Hematopoietic multipotent progenitor cell treated with erythropoietin and hydrocortisone succinate and interleukin-3 and kit ligand, for 8 days (in vitro differentiated cells): Measurements from ENCODE around the gene PRTFDC1.
A peak's percentile ranks its signal among the peaks of the same experiment; 100 is the strongest.

Experiments used
- DNase-seq: peaks from one replicate; pipeline ENCODE4 v3.0.0-alpha.2; 2015

Gene PRTFDC1

DNA sequence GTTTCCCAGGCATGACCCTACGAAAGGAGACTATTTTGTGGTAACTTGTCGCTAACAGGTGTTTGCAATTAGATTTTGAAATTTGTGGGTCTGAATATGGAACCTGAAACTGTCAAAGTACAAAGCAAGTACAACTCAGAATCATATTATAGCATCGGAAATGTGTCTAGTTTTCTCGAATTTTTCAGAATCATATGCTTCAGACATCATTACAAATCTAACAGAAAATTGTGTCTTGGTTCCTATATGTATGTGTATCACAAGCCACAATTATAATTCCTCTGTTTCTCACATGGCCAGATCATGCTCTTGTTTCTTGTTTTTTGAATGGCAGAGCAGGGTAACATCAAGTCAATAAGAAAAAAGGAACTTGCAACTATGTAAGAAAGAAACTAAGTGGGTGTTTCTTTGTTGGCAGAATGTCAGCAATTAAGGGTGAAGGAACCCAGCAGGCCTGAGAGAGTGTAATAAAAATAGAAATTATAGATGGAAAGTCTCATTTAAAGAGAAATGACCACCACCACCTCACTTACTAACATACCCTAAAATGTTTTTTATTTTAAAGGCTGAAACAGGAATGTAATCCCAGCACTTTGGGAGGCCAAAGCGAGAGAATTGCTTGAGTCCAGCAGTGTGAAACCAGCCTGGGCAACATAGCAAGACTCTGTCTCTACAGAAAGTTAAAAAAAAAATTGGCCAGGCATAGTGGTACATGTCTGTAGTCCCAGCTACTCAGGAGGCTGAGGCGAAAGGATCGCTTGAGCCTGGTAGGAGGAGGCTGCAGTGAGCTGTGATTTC, 51.3 kb downstream of the PRTFDC1 start:
- DNase-seq = peak; percentile 46

GRCh38 chr10:24899571-24899970, 52.8 kb downstream of the PRTFDC1 start:
- no peak for DNase-seq

GRCh38 chr10:24898501-24898900, 53.9 kb downstream of the PRTFDC1 start:
- DNase-seq = no peak

DNA sequence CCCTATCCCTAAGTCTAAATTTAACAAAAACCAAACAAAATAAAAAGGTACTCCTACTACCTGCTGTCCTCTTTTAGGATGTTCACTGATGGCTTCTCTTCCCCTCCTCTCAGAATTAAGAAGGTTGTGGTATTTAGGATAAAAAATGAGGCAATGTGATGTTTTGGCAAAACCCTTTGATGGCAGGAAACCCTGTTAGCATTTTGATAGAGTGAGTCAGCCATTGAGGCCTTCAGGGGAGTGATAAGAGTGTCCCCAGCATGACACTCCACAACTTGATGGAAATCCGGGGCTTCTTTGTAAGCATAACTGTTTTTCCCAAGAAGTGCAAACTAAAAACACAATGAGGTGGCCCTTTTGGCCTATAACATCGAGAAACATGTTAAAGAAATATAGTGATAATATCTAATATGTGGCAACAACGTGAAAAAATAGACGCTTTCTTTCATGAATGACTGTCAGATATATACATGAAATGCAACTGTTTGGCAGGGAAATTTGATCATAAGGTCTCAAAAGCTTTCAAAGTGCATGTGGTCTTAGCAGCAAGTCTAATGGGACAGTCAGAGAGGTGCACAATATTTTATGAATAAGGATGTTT, 55.0 kb downstream of the PRTFDC1 start:
- peak; percentile 90 for DNase-seq

DNA sequence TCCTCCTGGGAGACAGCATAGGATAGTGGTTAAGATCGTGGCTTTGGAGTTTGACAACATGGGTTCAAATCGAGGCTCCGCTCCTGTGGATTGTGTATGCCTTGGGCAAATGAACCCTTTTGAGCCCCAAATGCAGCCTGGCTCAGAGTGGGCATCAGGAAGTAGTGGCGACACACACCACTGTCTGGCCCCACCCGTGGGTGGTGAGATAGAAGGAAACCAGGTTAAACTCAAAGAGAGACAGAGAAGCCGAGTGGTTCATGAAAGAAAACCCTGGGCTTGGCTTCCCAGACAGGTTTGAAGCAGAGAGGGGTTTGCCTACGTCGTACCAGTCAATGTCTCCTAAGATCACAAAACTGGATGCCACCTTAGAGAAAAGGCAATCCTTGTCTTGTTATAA, 57.7 kb downstream of the PRTFDC1 start:
- DNase-seq = no peak

GRCh38 chr10:24894309-24894708, 58.1 kb downstream of the PRTFDC1 start:
- DNase-seq = no peak

DNA sequence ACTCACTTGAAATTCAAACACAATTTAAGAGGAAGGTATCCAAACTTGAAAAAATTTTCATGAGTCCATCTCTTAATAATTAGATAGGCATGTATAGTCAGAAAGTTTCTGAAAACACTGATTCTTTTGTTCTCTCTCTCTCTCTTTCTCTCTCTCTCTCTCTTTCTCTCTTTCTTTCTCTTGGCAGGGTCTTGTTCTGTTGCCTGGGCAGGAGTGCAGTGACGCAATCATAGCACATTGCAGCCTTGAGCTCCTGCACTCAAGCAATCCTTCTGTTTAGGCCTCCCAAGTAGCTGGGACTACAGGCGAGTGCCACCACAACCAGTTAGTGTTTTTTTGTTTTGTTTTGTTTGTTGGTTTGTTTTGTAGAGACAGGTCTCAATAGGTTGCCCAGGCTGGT, 59.3 kb downstream of the PRTFDC1 start:
- no peak for DNase-seq

GRCh38 chr10:24891823-24892222, 60.6 kb downstream of the PRTFDC1 start:
- no peak for DNase-seq

DNA sequence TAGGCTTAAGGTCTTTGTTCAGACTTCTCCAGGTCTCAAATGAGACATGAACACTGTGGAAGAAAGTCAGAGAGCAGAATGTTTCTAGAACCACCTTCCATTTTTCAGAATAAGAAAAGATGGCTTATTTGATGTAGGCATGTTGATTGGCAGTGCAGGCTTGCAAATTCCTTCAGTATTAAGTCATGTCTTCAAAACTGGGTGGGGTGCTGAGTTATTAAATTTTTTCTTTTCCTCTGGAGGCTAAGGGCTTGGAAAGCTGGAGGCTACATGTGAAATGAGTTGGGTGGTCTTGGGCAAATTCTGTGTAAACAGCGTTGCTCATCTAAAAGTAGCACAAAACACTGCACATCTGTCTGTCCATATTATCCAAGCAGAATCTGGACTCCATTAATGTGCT, 62.8 kb downstream of the PRTFDC1 start:
- DNase-seq = no peak

DNA sequence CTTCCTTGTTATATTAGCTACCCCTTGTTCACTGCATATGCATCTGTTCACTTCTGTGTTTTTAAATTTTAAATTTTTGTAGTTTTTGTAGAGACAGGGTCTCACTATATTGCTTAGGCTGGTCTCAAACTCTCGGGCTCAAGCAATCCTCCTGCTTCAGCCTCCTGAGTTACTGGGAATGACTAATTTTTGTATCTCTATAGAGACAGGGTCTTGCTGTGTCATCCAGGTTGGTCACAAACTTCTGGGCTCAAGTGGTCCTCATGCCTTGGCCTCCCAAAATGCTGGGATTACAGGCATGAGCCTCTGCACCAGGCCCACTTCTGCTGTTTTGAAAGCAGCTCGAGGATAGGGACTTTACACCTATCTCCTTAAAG, 64.6 kb downstream of the PRTFDC1 start:
- no peak for DNase-seq

DNA sequence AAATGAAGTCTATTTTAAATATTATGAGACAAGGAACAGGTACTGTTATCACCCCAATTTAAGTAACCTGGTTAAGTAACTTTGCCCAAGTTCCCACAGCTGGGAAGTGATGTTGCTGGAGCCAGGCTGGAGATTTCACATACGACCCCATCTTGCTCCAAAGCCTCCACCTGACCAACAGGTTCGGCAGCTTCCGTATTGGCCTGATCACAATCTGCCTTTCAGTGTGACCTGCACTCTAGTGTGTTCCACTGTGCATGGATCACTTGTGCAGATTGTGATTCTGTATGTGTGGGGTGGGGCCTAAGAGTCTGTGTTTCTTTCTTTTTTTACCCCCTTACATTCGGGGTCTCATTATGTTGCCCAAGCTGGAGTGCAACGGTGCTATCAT, 66.1 kb downstream of the PRTFDC1 start:
- no peak for DNase-seq

- no peak for DNase-seq
These were observed 66.7 kb downstream of the PRTFDC1 start for GRCh38 chr10:24885551-24886289.

DNA sequence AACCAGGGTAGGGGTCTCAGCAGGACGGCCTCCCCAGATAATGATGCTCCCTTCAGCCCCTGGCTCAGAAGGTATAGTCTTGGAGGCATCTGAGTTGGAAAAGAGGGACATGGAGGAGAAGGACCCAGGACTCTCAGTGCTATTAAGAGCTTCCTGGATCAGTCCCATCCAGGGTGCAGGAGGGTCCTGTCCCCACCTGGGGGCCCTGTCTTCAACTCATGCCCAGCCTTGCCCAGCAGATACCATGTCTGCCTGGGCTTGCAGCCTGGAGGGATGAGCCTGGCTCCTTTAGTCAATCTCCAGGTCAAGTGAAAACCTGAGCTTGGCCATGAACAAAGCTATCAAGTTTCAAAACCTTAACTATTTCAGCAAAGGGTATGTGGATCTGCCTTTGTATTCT, 67.6 kb downstream of the PRTFDC1 start:
- no peak for DNase-seq

DNA sequence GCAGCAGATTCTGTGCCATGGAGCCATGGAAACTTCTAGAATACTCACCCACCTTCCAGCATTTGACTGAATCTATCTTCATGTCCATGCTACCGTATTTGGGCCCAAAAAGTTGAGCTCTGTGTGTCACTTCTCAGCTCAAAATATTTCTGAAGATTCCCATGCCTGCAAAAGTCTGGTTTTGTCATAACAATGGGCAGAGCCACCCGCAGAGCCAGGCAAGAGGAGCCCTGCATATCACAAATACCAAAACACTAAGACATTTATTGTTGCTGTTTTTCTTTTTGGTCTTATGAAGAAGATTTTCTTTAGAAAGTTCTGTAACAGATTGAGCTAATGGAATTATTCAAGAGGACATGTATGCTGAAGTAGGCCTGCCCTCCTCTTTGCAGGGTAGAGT, 68.1 kb downstream of the PRTFDC1 start:
- no peak for DNase-seq

- DNase-seq = no peak
These were observed 69.2 kb downstream of the PRTFDC1 start for GRCh38 chr10:24883176-24883575.

DNA sequence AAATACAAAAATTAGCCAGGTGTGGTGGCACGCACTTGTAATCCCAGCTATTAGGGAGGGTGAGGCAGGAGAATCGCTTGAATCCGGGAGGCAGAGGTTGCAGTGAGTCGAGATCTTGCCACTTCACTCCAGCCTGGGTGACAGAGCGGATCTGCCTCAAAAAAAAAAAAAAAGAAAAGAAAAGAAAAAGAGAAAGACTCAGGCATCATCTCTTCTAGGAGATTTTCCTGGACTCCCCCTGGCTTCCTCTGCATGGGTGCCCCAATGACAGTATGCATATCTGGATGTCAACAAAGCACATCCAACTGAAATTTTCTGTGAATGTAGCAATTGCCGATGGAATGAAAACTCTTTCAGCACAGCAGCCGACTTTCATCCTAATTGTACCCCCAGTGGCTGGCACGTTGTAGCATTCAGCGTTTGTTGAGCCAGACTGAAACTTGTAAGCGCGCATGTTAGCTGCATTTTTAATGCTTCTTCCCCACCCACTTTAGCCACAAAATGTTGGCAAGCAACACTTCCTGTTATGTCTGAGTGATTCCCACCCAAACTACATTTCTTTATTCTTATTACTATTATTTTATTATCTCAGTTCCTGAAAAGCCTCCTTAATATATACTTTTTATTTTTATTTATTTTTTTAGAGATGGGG, 70.2 kb downstream of the PRTFDC1 start:
- DNase-seq = peak; percentile 31

GRCh38 chr10:24879861-24880260, 72.5 kb downstream of the PRTFDC1 start:
- DNase-seq = no peak

GRCh38 chr10:24874133-24874532, 78.3 kb downstream of the PRTFDC1 start:
- DNase-seq = no peak

GRCh38 chr10:24873281-24873683, 79.1 kb downstream of the PRTFDC1 start:
- DNase-seq = peak; percentile 3

GRCh38 chr10:24872790-24873182, 79.6 kb downstream of the PRTFDC1 start:
- DNase-seq = no peak

- no peak for DNase-seq
These were observed 80.2 kb downstream of the PRTFDC1 start for GRCh38 chr10:24872049-24872789.

- DNase-seq = no peak
These were observed 81.1 kb downstream of the PRTFDC1 start for GRCh38 chr10:24871011-24871935.
